HG03135 (cell line): Measurements from ENCODE around the gene UBE2Q2.
"Not testable (repeated sequence)": the region's sequence is repeated elsewhere in the genome, so short reads cannot be mapped to it uniquely, and the experiment has no call there.

Source experiments
- ATAC-seq: cut with Tn5 transposase; IDR thresholded peaks from one replicate; pipeline ENCODE4 v1.9.1; 2021; ENCODE audit warnings: mild to moderate bottlenecking, moderate library complexity; ENCODE audit not compliant: unreplicated experiment

UBE2Q2 gene

DNA sequence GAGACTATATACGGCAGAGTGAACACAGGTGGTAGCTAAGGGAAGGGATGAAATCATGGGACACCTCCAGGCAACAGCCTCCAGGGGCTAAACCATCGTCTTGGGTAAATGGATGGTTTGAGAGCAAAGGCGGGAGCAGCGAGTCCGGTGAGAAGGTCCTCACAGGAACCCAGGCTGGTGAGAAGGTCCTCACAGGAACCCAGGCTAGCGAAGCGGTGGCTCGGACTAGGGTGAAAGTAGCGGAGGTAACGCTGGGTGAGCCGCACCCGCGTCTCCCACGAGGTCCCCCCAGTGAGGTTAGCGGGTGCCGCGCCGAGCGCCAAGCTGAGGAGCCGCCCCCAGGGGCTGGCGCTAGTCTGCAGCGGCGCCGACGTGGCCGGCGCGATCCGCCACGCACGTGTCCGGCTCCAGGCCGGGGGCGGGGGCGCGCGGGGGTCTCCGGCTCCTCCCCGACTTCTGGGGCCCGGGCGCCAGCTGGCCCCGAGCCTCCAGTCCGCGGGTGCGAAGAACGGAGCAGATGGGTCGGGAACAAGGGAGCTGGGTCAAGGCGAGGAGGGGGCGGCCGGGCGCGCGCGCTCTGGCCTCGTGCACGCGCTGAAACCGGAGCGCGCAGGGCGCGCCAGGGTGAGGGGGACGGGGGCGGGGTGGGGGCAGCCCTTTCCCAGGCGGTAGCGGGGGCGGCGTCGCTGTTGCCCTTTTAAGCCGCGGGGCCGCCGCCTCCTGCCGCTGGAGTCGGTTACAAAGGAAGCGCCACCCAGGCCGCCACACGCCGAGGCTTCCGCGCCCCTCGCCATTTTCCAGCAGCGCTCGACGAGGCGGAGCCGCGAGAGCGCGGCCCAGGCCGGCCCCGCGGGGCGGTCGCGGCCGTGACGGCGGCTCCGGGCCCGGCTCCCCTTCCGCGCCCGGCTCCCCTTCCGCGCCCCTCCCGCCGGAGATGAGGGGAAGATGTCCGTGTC lies at the start of gene UBE2Q2:
UBE2Q2 (plus strand) TSS at position 726 of the 956 bp plus-strand sequence; CDS start at position 946, 220 bp downstream.
- ATAC-seq = peak; percentile 43

DNA sequence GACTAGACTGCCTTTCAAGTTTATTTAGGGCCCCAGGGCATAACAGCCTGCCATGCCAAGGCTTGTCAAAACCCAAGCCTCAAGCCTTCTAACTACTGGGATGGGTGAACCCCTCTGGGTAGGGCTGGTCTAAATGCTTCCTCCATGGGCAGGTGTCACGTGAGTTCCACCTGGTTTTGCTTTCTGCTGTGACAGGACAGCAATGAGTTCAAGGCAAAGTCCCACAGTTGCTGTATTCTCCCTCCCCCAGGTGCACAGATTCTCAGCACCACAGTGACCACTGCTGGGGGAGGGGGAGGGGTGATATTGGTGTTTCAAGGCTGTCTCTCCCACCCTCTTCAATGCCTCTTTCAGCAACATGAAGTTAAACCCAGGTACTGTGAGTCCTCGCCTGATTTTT lies 46.9 kb upstream of the UBE2Q2 start:
- ATAC-seq = no peak

DNA sequence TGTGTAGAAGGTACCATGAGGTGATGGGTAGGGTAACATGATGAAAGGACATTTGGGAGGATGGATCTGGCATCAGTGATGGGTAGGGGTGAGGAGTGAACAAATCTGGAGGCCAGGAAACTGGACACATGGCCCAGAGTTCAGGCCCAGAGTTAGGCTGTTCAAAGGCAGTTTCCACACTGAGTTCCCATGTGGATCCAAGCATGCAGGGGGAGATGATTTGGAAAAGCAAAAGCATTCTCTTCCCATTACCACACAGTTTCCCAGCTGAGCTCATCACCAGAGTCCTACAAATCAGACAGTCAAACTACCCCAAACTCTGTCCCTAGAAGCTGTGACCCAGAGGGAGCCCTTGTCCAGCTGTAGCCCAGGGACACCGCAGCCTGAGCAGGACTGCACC lies 46.1 kb upstream of the UBE2Q2 start:
- not testable (repeated sequence) for ATAC-seq

DNA sequence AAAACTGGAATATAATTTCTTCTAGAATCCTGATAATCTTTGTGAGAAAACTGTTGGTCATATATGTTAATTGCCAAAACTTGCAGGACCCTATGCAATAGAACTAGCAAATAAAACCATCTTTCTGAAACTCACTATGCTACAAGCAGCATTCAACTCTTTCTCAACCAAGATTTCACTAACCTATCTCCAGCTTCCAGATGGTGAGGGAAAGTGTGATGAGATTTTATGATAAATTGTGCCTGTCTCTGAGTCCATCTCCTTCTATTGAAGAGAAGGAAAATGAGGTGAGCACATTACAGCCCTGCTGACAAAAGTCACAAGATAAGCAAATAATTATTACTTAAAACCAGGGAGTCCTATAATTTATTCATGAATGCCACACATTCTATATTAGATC lies 44.1 kb upstream of the UBE2Q2 start:
- ATAC-seq = no peak

GRCh38 chr15:75800409-75800808 lies 42.8 kb upstream of the UBE2Q2 start:
- ATAC-seq = not testable (repeated sequence)

- ATAC-seq = peak; percentile 84
These were observed 41.2 kb upstream of the UBE2Q2 start for GRCh38 chr15:75801859-75802593.

- ATAC-seq = not testable (repeated sequence)
These were observed 35.8 kb upstream of the UBE2Q2 start for GRCh38 chr15:75807486-75807885.

GRCh38 chr15:75808009-75808408 lies 35.2 kb upstream of the UBE2Q2 start:
- ATAC-seq = not testable (repeated sequence)

- ATAC-seq = no peak
These were observed 34.7 kb upstream of the UBE2Q2 start for GRCh38 chr15:75808563-75808962.

DNA sequence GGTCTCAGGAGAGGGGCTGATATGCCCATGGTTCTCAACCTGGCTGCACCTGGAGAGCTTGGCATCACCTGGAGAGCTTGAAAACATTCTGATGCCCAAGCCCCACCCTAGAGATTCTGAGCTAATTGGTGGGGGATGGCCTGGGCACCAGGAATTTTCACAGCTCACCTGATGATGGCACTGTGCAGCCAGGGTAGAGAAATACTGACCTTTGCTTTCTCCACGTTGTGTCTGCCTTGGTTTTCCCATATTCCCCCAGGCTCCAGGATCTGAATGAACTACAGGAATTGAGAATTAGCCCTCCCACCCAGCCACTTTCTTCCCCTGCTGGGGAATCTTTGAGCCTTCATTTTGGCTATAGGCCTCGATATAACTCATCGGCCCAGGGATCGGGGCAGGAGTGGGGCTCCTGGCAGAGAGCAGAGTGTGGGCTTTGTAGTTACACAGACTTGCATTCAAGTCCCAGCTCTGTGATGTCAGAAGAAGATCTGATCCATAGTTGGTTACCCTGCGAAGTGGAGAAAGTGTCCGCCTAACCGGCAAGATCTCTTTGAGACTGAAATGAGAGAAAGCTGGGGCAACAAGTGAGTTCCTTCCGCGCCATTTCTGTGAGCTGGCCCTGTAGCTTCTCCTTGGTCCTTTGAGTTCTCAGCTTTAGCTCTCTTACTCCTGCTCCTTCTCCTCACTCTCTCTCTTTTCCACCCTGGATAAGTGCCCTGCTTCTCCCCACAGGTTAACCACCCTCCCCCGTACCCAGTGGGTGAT lies 33.1 kb upstream of the UBE2Q2 start:
- ATAC-seq = no peak

GRCh38 chr15:75810874-75811498 lies 32.3 kb upstream of the UBE2Q2 start:
- no peak for ATAC-seq

DNA sequence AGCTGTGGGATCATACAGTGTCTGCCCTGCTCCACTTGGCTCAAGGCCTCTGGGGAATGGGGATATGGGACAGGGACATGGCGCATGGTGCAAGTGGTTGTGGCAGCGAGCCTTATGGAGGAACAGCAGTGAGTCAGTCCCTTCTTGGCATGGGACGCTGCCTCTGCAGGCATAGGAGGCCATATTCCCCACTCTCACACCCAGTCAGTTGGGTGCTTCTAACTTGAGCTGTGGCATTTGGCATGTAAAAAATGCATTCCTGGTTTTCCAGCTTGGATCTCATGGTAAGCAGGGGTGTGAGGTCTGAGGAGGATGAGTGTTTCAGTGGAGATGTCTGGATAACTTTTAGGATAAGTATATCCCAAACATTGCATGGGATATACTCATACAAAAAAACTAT lies 31.6 kb upstream of the UBE2Q2 start:
- ATAC-seq = no peak

- ATAC-seq = no peak
These were observed 28.5 kb upstream of the UBE2Q2 start for GRCh38 chr15:75814794-75815193.

DNA sequence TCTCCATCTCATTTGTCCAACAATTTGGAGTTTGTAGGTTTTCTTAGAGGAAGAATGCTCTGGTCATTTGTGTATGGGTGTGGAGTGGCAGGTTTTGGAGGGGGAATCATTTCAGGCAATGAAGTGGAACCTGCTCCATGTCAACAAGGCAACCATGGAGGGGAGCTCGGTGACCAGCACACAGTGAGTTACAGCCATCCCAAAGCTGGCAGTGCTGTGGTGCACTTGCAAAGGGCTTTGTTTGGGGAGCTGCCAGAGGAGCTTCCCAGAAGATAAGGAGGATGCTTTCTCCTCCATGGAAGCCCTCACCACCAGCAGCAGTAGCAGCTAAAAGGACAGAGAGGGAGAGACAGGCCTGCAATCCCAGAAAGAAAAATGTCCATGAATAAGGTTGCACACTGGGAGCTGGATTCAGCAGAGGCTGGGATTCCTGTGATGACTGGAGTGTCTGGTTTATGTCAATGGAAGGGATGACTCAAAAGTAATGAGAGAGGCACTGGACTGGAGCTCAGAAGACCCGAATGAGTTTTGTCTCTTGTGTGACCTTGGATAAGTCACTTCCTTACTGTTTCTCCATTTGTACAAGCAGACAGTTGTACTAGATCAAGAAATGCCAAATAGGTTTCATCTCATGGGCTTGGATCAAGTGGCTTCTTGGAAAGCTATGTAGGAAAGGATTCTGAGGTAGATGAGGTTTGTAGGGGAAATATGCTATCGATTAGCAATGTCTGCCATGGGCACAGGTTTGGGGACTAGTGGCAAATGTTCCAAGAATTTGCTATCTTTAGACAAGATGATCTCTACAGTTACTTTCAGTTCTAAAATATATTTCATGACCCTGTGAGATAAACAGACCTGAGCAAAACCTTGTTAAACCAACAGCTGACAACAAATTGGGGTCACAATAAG lies 27.2 kb upstream of the UBE2Q2 start:
- ATAC-seq = no peak

- ATAC-seq = no peak
These were observed 25.9 kb upstream of the UBE2Q2 start for GRCh38 chr15:75817138-75817935.

DNA sequence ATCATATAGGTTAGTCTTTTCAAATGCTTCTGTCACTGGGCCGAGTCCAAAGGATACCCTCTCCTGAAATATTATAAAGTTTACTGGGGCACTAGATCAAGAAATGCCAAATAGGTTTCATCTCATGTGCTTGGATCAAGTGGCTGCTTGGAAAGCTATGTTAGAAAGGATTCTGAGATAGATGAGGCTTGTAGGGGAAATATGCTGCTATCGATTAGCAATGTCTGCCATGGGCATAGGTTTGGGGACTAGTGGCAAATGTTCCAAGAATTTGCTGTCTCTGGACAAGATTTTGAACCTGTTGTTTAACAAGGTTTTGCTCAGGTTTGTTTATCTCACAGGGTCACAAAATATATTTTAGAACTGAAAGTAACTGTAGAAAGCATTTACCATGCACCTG lies 23.0 kb upstream of the UBE2Q2 start:
- no peak for ATAC-seq

- ATAC-seq = no peak
These were observed 21.4 kb upstream of the UBE2Q2 start for GRCh38 chr15:75821786-75822345.

DNA sequence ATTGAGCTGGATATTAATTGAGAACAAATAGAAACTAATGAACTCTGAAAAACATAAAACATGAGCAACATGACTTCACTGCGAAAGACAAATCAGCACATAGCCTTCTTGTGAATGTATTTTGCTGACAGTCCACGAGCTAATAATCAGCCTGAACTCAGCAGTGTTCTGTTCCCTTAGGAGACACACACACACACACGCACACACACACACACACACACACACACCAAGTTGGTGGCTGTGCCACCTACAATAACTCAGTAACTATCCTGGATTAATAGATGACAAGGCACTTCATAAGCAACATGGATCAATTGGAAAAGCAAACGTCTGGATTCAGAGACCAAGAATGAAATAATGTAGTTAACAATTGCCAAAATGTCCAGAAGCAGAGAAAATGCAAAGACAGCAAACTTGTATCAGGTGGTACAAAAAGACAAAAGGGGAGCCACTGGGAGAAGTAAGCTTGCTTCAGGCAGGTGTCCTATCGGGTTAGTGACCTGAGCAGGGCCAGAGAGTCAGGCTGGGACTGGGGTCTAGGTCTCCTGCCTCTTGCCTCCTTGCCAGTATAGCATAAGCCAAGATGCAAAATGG lies 20.5 kb upstream of the UBE2Q2 start:
- no peak for ATAC-seq
